DMS79 treated with DMSO at 0.1 percent for 48 hours (cell line): Measurements from ENCODE around the gene MTRF1L.
A peak's percentile ranks its signal among the peaks of the same experiment; 100 is the strongest.

ENCODE experiments used
- DNase-seq: peaks from one replicate; lab custom pipeline; 2025; lab: John Stamatoyannopoulos, UW

The MTRF1L gene, protein sequence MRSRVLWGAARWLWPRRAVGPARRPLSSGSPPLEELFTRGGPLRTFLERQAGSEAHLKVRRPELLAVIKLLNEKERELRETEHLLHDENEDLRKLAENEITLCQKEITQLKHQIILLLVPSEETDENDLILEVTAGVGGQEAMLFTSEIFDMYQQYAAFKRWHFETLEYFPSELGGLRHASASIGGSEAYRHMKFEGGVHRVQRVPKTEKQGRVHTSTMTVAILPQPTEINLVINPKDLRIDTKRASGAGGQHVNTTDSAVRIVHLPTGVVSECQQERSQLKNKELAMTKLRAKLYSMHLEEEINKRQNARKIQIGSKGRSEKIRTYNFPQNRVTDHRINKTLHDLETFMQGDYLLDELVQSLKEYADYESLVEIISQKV

DNA sequence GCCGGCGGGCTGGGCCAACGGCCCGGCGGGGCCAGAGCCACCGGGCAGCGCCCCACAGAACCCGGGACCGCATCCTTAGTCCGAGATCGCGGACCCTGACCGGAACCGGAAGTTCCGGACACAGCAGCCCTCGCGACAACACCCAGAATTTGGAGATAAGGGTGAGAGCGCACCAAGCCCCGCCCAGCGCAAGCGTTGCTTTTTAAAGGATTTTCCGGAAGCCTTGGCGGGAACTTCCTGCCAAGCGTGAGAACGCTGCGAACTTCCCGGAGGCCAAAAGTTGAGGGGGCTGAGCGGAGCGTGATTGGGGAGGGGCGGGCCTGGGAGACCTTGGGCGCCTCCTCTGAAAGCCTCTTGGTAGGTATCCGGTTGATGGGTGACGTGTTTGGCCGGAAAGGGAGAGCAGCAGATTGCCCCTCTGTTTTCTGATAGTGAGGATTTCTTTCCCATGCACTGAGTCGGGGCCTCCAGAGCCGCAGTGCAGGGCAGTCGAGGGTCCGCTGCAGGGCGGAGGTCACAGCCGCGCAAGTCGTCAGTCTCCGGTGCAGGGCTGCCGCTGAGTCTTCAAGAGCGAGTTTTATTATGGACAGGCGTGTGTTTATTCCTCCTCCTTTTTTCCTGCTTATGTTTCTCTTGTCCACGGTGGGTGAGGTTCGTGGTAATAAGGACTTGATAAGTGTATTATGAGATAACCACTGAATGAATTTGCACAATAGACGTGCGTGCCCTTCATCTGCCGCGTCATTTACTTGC, at the start of gene MTRF1L:
TSS of gene MTRF1L (minus strand) at position 97 of the 753 bp plus-strand sequence. CDS start at position 73, 24 bp downstream.
- DNase-seq: peak; percentile 91

DNA sequence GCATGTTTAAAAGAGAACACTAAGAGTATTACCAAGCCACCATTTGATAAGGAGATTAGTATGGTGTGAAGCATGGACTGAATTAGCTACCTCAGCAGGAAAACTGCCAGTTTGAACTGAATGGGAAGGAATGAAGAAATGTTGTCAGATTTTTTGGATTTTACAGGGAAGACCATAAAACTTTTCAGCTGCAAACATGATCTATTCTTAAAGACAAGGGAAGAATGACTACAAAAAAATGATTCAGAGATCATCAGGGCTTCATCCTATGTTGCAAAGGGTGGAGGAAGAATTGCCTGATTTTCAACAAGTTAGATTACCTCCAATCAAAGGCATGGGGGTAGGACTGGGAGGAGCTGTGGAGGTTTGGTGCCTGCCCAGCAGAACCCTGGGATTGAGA, 49.3 kb upstream of the MTRF1L start:
- no peak for DNase-seq

DNA sequence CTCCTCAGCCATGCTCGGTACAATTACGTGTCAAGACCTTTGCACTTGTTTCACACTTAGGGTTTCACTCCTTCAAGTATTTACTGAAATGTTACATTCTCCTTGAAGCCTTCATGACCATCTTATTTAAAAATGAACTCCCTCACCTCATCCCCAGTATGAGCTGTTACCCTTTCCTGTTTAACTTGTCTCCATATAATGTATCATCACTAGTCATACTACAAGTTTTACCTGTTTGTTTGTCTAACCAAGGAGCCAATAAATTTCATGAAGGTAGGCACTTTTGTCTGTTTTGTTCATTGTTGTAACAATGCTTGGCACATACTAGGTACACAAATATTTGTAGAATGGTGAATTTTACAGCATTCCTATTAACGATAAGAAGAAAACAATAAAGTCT, 46.1 kb upstream of the MTRF1L start:
- no peak for DNase-seq

DNA sequence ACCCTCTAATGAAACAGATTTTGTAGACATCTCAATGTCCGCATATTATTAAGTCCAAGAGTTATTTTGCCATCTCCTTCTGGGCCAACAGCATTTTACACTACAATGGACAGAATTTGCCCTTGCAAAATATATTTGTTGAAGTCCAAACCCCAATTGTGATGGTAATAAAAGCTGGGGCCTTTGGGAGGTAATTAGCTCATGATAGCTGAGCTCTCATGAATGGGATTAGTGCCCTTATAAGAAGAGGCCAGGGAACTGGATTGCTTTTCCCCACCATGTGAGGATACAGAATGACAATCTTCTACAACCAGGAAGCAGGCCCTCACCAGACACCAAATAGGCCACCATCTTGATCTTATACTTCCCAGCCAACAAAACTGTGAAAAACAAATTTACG, 44.9 kb upstream of the MTRF1L start:
- DNase-seq: no peak

DNA sequence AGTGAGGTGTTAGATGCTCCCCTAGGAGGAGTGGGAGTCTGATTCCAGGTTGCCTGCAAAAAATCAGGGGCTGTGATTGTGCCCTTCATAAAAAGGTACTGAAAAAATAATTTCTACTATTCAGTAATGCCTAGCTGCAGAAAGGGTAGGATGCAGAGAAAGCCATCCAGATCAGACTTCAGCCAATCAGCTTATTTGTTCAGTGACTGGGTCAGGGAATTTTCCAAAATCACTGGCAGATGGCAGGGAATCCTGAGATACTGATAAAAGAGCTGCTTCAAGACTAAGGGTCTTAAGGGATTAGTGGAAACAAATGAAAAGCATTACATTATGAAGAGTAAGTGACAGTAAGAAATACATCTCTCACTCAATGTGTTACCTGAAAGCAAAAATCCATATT, 42.8 kb upstream of the MTRF1L start:
- DNase-seq: no peak

DNA sequence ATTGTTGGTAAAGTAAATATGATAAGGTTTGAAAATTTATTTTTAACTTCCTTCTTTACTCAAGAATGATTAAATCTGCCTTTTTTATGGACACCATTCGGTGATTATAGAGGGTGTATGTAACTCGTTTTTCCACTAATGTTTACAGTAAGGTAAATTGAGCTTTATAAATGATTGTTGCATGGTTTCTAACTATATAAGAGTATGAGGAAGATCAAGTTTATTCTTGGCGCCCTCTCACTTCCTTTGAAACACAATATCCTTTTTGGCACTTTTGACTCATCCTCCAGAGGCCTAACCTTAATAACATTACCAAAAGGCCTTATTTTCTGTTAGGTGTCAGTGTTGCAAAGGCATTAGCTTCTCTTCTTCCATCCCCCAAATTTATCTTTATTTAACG, 41.8 kb upstream of the MTRF1L start:
- no peak for DNase-seq

DNA sequence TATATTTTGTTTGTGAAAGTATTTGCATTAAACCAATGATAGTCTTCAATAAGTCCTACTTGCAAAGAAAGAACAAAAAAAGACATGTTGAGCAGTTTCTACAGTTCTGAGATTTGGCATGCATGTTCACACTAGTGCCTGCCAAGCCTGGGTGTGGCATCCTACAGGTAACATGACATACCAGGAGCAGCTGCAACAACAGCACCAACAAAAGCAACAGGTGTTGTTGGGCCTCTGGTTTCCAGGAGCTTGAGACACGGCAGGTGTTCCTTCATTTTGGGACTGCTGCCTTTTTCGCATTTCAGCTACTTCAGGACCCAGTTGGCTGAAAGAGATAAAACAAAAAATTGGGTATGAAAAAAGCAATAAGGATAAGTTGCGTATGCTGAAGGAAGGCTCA, 41.2 kb upstream of the MTRF1L start:
- DNase-seq: no peak

DNA sequence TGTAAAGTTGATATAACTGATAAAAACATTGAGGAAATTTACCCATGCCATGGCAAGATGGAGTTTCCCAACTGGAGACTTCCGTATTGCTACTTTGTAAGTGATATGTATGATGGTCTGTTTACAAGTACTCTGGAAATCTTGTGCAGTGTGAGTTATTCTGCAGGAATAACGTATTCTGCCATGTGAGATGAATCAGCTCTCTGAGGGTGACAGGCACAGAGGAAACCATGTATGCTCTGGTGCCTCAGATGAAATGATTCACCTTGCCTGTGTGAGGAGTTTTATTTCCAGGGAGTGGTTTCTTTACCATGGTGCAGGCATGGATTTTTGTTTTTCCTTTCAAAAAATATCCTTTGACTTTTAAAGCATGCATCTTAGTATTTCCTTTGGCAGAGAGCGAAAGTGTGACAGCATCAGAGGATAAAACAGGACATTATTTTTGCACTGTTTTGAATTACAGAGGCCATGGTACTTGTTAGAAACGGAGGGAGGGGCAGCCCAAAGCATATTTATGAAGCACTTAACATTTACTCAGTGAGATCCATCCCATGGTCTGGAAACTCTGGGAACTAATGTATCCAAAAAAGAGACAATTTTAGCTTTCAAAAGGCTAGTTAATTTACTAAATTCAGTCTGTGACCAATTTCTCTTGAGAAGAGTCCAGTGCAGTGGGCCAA, 36.0 kb upstream of the MTRF1L start:
- DNase-seq: no peak

DNA sequence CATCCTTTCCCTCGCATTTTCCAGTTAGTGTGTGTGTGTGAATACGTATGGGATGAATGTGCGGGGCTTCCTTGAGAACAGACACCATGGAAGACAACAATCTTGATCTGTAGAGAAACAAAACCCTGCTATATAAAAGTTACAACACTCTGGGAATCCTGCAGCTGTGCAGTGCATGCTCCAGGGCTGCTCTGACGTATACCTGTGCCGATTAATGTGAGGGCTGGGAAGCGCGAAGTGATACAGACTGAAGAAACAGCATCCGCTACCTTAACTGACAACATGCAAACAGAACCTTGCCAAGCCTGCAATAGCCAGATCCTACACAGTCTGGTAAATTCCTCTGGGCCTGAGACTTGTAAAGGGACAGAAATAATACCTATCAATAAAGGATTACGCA, 31.6 kb upstream of the MTRF1L start:
- no peak for DNase-seq

DNA sequence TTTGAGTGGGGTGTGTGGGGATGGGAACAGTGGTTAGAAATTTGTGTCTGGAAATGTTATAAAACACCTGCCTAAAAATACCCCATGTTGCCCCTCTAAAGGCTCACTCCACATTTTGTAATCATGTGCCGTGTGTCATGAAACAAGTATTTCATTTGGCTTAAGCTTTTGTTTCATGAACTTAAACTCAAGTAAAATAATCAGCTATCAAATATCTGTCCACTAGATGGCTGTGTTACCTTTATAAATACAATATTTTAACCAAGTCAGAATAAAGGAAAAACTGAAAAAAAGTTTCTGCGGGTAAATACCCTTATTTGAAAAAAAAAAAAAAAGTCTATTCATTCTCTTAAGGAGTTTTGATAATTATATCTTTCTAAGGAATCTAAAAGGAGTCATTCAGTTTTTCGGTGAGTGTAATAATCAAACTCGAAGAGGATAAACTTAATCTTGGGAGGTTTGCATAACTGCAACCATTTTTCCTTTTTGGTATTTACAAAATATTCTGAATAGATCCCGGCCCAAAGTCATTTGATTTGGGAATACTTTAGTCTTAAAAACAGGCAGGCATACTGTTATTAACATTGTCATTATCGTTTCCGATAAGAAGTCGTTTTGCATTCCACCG, 29.9 kb upstream of the MTRF1L start:
- DNase-seq: peak; percentile 7

DNA sequence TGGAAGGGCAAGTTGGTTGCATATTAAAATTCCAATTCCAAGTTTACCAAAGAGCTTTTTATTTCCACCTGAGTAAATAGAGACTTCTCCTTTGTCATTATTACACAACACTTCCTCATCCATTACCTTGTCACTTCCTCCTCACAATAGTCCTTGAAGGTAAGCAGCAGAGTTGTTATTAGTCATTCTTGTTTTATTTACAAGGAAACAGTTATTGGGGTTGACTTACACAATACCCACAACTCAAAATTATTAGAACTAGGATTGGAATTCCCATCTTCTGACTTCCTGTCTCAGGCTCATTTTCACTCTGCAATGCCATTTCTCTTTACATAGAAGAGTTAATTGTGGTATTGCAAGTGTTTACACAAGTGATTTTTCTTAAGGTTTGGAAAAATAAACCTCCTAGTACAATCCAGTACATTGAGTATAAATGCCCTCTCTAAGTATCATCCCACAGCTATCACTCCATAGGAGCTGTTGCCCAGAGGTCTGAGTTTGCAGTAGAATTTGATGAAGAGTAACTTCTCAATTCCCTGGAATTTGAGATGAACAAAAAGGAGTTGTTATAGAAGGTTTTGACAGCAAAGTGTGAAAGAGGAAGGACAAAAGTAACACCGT, 28.9 kb upstream of the MTRF1L start:
- DNase-seq: no peak

DNA sequence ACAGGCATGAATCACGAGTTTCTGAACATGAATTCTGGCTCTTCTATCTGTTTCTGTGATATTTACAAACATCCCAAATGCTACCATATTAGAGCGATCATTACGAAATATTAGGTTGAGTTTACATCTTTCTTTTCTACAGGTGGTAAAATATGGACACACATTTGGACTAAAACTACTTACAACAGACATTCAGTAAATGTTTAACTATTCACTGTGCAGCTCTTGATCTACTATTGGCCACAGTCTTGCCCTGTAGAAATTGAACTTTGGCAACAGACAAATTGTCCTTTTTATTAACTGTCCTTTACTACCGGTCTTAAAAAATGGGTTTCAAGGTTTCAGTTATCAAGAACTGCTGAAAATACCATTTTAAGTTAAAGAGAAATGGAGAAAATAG, 26.5 kb upstream of the MTRF1L start:
- no peak for DNase-seq

DNA sequence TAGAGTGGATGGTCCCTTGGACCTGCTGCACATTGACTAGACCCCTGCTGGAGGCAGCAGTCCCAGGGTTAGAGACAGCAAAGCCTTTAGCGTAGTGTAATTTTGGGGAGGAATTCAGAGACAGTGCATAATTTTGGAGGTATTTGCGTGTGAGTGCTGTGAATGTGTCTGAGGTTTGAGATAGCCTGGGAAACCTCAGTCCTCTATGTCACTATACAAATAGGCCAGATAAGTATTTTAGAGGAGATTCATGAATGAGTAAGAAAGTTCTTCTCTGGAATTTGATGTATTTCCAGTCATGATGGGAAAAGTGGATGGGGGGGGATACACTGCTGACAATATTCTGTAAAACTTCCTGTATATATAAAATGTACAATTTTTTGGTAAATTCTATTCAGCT, 25.8 kb upstream of the MTRF1L start:
- no peak for DNase-seq

DNA sequence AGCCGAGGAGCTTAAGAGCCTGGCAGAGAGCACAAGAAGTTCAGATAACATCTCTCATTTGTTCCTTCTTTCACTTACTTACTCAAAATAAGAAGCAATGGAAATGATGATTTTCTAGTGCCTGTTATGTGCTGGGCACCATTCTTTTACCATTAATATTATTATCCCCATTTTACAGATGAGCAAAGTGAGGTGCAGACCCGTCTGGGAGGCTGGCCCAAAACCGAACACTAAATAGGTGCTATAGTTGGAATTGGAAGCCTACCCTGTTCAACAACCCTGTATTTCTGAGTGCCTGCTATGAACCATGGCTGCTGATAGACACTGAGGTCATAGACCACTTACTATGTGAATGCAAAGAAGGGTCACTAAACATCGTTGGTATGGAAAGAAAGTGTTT, 25.0 kb upstream of the MTRF1L start:
- no peak for DNase-seq

DNA sequence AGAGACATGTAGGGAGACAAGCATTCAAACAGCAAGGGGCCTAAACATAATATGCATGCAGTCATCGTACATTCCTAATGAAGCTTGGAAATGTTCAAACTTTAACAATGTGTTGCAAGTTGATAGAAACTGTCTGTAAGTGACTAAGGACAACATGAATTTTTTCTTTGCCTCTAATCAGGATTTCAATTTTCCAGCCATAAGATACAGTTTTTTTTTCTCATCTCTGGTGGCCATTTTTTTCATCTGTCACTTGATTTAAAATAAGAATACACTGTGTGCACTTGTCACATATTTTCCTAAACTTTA, 22.2 kb upstream of the MTRF1L start:
- DNase-seq: no peak

DNA sequence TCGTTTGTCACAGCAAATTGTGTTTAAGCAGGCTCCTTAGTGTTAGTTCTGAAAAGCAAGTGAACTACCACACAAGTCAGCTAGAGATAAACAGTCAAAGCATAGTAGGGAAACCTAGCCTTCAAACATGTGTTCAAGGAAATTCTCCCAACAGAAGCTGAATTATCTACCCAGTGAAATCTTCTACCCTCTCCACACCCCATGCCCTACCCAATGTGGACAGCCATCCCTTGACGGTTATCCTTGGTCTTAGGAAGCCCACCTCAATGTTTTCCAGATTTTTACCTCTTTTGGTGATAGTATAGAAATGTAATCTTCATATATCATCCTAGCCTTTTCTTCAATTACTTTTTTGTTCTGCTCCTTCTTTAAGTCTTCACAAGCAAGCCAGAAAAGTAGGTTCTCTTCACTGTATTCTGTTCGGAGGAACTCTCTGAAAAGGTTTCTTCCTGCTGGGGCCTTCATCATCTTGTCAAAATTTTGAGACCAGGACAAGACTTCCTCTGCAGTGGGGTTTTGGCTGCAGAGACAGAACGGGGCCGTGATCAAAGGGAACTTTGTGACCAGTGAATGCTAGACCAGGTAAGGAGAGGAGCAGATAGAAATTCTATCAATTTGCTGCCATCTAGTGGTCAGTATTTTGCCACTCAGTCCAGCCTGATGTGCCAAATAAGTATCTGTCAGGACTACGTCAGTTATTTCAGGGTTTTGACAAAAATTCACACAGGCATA, 21.6 kb upstream of the MTRF1L start:
- peak; percentile 25 for DNase-seq

DNA sequence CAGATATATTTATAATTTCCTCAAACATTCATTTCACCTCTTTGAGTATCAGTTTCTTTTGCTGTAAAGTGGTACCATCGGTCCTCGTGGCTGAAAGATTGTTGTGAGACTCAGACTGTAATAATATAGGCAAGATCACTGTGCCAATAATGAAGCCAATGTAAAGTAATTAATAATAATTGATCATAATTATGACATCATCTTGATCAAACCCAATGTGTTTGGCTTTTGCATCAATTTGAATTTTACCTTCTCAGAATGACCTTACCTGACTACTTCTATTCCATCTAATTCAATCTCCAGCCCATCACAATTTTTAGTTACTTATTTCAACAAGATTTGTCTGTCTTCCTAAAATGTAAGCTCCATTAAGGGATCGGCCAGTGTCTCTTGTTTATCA, 15.8 kb upstream of the MTRF1L start:
- no peak for DNase-seq

DNA sequence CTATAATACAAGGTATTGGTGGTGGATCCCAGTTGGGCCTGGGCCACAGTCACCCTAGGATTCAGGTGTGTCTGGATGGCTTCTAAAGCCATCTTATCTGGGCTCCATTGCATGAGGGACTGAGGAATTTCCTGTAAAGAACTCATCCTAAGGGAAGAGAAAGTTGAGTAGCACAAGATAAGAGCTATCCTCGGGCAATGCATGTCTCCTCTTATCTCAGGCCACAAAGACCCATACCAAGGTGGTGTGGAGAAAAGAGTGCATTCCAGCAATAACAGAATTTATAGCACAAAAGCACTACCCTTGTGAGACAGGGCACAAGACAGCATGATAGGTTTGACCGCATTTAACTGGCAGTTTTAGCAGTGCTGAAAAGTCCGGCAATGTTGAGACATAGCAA, 14.3 kb upstream of the MTRF1L start:
- no peak for DNase-seq

DNA sequence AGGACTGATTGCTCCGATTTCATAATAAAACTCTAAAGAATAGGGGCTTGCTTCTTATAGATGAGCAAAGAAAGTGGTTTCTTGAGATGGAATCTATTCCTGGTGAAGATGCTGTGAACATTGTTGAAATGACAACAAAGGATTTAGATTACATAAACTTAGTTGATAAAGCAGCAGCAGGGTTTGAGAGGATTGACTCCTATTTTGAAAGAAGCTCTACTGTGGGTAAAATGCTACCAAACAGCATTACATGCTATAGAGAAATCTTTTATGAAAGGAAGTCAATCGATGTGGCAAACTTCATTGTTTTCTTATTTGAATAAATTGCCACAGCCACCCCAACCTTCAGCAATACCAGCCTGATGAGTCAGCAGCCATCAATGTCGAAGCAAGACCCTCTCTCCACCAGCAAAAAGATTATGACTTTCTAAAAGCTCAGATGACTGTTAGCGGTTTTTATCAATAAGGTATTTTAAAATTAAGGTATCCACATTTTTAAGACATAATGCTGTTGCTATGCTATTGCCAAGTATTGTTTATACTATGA, 12.7 kb upstream of the MTRF1L start:
- DNase-seq: no peak

DNA sequence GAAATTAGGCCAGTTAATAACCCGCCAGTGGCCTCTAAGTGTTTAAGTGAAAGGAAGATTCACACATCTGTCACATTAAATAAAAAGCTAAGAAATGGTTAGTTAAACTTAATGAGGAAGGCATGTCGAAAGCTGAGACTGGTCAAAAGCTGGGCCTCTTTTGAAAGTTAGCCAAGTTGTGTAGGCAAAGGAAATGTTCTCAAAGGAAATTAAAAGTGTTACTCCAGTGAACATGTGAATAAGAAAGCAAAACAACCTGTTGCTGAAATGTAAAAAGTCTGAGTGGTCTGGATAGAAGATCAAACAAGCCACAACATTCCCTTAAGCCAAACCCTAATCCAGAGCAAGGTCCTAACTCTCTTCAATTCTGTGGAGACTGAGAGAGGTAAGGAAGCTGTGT, 10.9 kb upstream of the MTRF1L start:
- no peak for DNase-seq

DNA sequence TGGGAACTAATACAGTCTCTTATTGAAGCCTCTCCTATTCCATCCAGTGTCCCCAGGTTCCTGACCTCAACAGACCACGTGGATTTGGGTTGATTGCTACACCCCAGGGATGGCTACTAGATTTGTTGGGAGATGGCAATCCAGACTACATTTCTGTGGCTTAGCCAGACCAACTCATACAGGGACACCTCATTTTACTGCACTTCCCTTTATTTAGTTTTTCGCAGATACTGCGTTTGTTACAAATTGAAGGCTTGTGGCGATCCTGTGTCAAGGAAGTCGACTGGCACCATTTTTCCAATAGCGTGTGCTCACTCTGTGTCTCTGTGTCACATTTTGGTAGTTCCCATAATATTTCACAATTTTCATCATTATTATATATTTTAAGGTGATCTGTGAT, 10.3 kb upstream of the MTRF1L start:
- DNase-seq: no peak

DNA sequence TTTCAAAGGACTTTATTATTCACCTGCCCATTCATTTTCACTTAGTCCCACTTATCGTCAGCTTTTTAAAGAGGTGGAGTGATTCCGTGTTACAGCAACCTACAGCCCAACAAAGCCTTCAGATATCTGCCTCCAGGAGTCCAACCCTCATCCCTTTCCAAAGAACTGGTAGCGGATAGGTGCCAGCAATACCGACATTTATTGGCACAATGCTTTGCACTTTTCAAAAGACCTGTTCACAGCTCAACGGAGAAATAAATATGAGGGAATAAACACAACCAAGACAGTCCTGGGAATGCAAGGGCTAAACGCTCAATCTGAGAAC, 819 bp upstream of the MTRF1L start:
- DNase-seq: peak; percentile 69
